Activated CD4-positive, alpha-beta T cell treated with anti-CD3 and anti-CD28 coated beads, Interleukin-2, Interleukin-4, amounts not matched to agents 100 ng/mL and 50 ng/mL, durations not matched to agents 16 hours and 8 hours (primary cell): ENCODE results near the gene NEK4.
"Not testable (repeated sequence)": the region's sequence is repeated elsewhere in the genome, so short reads cannot be mapped to it uniquely, and the experiment has no call there.

Experiments
- DNase-seq: peaks from one replicate; pipeline ENCODE4 v3.0.0-alpha.2; 2020; ENCODE audit warnings: low spot score

NEK4 gene

GRCh38 chr3:52696830-52697631 lies 73.7 kb downstream of the NEK4 start:
- no peak for DNase-seq

GRCh38 chr3:52695798-52696671 lies 74.7 kb downstream of the NEK4 start:
- DNase-seq = no peak

GRCh38 chr3:52694528-52695189 lies 76.1 kb downstream of the NEK4 start:
- no peak for DNase-seq

- no peak for DNase-seq
These were observed 77.7 kb downstream of the NEK4 start for GRCh38 chr3:52693071-52693470.

GRCh38 chr3:52690560-52690959 lies 80.2 kb downstream of the NEK4 start:
- no peak for DNase-seq

GRCh38 chr3:52689151-52689550 lies 81.6 kb downstream of the NEK4 start:
- DNase-seq = no peak

GRCh38 chr3:52688266-52688665 lies 82.5 kb downstream of the NEK4 start:
- DNase-seq = no peak

GRCh38 chr3:52685709-52686691 lies 84.7 kb downstream of the NEK4 start, which contains the start of the genes GNL3 and PBRM1:
Gene GNL3 (plus strand): TSS chr3:52686032. CDS start chr3:52686093, 61 bp downstream.
Gene PBRM1 (minus strand): TSS chr3:52685913.
- peak; percentile 95 for DNase-seq

GRCh38 chr3:52685285-52685708 lies 85.4 kb downstream of the NEK4 start:
- DNase-seq = peak; percentile 85

- DNase-seq = no peak
These were observed 86.6 kb downstream of the NEK4 start for GRCh38 chr3:52684184-52684583.

GRCh38 chr3:52683611-52684010 lies 87.1 kb downstream of the NEK4 start:
- no peak for DNase-seq

- peak; percentile 74 for DNase-seq
These were observed 88.7 kb downstream of the NEK4 start for GRCh38 chr3:52682016-52682415.

- no peak for DNase-seq
These were observed 89.1 kb downstream of the NEK4 start for GRCh38 chr3:52681596-52681995.

GRCh38 chr3:52679811-52680210 lies 90.9 kb downstream of the NEK4 start:
- DNase-seq = no peak

- no peak for DNase-seq
These were observed 91.6 kb downstream of the NEK4 start for GRCh38 chr3:52679199-52679538.

- no peak for DNase-seq
These were observed 92.2 kb downstream of the NEK4 start for GRCh38 chr3:52678265-52679198.

- DNase-seq = not testable (repeated sequence)
These were observed 94.5 kb downstream of the NEK4 start for GRCh38 chr3:52676201-52676600.

GRCh38 chr3:52671676-52672075 lies 99.1 kb downstream of the NEK4 start:
- DNase-seq = peak; percentile 34

GRCh38 chr3:52670621-52671521 lies 99.9 kb downstream of the NEK4 start:
- peak; percentile 94 for DNase-seq
